Activated naive CD4-positive, alpha-beta T cell treated with anti-CD3 and anti-CD28 coated beads, Interleukin-2, amount 50 U/mL, for 72 hours (primary cell): ENCODE data around the gene ZC3H7A. TPM values are rescaled to one million over a fixed set of nuclear protein-coding genes. Genes with fewer than 3 reads are reported as not detected.
"Not testable (repeated sequence)": the region's sequence is repeated elsewhere in the genome, so short reads cannot be mapped to it uniquely, and the experiment has no call there.

Source experiments
- ATAC-seq, 2 donors: fragments of 150-1000 bp; cut with Tn5 transposase; 2 replicates each; pipeline ENCODE4 v1.10.0; 2021; ENCODE audit warnings: mild to moderate bottlenecking in 2 of 2, moderate library complexity in 2 of 2
- DNase-seq, 2 donors: peaks; one replicate each; pipeline ENCODE4 v3.0.0; 2021 to 2022; ENCODE audit warnings: low spot score in 2 of 2
- H3K27ac Mint-ChIP-seq, 2 donors: one replicate each; pipeline ENCODE4 v1.8.0; 2022; ENCODE audit warnings: mild to moderate bottlenecking in 2 of 2, mixed read lengths in 2 of 2
- H3K36me3 Mint-ChIP-seq, 2 donors: one replicate each; pipeline ENCODE4 v1.8.0; 2022; ENCODE audit warnings: mixed read lengths in 2 of 2
- H3K9me3 Mint-ChIP-seq, 2 donors: one replicate each; pipeline ENCODE4 v1.8.0; 2022; ENCODE audit warnings: mixed read lengths in 2 of 2
- total RNA-seq, 2 donors: library from RNA; stranded (reverse); gene quantifications; one replicate each; pipeline ENCODE4 v1.2.3, GENCODE V29; 2022

ZC3H7A gene
- total RNA-seq, 2 donors from 2014 or later, result 108 to 150 TPM

DNA sequence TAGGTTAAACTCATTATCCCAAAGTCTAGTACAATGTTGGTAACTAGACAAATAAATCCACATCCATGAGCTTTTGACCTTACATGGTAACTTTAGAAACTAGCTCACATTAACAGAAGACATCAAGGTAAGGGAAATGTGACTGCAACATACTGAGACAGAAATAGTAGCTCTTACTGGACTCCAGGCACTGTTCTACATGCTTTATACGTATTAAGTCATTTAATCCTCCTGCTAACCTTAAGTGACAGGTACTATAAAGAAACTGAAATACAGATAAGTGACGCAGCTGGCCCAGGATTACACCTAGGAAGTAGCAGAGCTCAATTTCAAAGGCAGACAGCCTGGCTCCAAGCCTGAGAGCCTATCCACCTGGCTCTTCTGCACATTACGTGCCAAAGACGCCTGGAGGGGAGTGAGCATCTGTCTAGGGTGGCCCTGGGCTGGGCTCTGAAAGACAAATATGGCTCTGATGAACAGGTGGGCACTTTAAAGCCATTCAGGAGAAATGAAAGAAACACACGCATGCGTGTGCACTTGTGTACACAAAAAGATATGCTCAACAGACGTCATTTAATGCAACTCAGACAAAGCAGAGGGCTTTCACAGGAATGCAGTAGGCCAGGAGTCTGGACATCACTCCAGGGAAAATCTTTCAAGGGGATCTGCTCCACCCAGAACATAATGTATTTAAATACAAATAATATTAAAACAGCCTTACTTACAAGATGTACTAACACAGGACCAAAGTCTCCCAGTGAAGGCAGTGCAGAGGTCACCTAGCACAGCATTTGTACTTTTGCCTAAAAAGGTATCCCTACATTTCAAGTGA is 4.4 kb downstream of the ZC3H7A start:
- DNase-seq (no peak), ATAC-seq (peak; percentile 4 to 8)
- peak overlapping the region; percentile 58 to 94 for H3K27ac Mint-ChIP-seq
- H3K9me3 Mint-ChIP-seq, result no peaks in the 10 kb centered on the region
- peaks cover 15 to 49% of the 10 kb centered on the region in 2 donors for H3K36me3 Mint-ChIP-seq

DNA sequence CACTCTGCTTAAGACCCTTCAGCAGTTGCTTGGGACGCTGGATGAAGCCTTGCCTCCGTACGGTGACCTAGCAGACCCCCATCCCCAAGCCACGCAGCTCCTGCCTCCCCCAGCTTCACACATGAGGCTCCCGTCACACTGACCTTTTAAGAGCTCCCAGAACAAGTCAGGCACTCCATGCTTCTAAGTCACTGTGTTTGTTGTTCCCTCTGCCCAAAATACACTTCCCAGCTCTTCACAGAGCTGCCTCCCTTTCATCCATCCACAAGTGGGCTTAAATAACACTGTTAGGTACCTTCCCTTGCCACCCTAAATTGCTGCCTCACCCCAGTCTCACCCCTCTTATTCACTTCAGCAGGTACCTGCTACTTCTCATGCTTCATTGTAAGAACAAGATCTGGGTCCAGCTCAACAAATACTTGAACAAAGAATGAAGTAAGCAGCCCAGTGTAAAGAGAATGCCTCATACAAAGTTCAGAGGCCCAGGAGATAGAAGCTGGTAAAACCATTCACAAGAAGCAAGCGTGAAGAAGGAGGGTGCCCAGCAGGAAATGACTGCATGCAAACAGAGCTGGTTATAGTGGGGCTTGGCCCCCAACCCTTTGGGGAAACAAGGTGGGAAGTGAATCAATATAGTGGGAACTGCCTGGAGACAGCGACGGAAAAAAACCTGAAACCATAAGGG is 5.8 kb downstream of the ZC3H7A start:
- no peaks in the 10 kb centered on the region for H3K9me3 Mint-ChIP-seq
- peak overlapping the region; percentile 91 to 94 for H3K27ac Mint-ChIP-seq
- no peak for DNase-seq
- ATAC-seq, result peak in 1 of 2 donors; percentile 23
- peaks cover 13 to 52% of the 10 kb centered on the region in 2 donors for H3K36me3 Mint-ChIP-seq

DNA sequence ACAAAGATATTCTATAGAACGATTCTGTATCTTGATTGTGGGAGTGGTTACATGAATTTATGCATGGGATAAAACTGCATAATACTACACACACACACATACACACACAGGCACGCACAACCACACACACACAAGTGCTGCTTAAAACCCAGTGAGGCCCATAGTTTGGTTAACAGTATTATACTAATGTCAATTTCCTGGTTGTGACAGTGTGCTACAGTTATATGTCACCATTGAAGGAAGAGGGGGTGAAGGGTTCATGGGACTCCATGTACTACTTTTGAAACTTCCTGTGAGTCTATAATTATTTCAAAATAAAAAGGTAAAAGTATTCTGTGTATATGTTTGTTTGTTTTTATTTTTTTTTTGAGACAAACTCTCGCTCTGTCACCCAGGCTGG is 8.1 kb downstream of the ZC3H7A start:
- DNase-seq, result no peak
- no peak for ATAC-seq
- Mint-ChIP-seq H3K36me3 (peaks cover 0 to 39% of the 10 kb centered on the region in 2 donors), H3K27ac (peak overlapping the region; percentile 88 to 90), H3K9me3 (no peaks in the 10 kb centered on the region)

DNA sequence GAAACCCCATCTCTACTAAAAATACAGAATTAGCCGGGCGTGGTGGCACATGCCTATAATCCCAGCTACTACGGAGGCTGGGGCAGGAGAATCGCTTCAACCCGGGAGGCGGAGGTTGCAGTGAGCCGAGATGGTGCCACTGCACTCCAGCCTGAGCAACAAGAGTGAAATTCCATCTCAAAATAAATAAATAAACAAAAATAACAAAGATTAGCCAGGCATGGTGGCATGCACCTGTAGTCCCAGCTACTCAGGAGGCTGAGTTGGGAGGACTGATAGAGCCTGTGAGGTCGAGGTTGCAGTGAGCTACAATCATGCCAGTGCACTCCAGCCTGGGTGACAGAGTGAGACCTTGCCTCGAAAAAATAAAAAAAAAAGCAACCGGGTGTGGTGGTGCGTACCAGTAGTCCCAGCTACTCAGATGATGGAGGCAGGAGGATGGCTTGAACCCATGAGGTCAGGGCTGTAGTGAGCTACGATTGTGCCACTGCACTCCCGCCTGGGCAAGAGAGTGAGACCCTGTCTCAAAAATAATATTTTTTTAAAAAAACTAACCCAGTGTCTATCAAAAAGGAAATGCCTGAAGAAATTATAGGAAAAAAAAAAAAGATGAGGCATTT is 12.0 kb downstream of the ZC3H7A start:
- Mint-ChIP-seq H3K27ac (peak overlapping the region; percentile 36 to 99), H3K36me3 (peaks cover 0 to 40% of the 10 kb centered on the region in 2 donors)
- DNase-seq, H3K9me3 Mint-ChIP-seq, ATAC-seq: not testable (repeated sequence)

DNA sequence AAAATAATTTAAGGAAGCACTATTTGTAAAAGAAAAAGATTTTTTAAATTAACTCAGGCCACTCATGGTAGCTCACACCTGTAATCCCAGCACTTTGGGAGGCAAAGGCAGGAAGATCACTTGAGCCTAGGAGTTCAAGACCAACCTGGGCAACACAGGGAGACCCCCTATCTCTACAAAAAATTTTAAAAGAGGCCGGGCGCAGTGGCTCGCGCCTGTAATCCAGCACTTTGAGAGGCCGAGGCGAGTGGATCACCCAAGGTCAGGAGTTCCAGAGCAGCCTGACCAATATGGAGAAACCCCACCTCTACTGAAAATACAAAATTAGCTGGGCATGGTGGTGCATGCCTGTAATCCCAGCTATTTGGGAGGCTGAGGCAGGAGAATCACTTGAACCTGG is 12.7 kb downstream of the ZC3H7A start:
- DNase-seq, ATAC-seq, H3K9me3 Mint-ChIP-seq: not testable (repeated sequence)
- Mint-ChIP-seq H3K27ac (peak overlapping the region; percentile 86 to 99), H3K36me3 (peaks cover 0 to 36% of the 10 kb centered on the region in 2 donors)

DNA sequence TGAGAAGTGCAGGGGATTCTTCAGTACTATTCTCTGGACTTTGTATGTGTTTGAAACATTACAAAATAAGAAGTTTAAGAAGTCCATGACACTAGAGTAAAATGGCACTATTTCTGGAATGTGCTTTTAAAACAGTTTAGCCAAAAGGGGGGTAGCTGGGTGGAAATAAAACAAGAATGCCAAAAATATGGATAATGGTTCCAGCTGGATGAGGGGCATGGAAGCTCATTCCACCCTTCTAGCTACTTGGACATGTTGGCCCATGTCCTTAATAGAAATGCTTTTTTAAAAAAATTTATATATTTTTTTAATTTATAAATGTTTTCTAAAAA is 13.1 kb downstream of the ZC3H7A start:
- DNase-seq, result no peak
- peaks cover 0 to 36% of the 10 kb centered on the region in 2 donors for H3K36me3 Mint-ChIP-seq
- H3K9me3 Mint-ChIP-seq, result no peaks in the 10 kb centered on the region
- H3K27ac Mint-ChIP-seq, result peak overlapping the region; percentile 99
- no peak for ATAC-seq

DNA sequence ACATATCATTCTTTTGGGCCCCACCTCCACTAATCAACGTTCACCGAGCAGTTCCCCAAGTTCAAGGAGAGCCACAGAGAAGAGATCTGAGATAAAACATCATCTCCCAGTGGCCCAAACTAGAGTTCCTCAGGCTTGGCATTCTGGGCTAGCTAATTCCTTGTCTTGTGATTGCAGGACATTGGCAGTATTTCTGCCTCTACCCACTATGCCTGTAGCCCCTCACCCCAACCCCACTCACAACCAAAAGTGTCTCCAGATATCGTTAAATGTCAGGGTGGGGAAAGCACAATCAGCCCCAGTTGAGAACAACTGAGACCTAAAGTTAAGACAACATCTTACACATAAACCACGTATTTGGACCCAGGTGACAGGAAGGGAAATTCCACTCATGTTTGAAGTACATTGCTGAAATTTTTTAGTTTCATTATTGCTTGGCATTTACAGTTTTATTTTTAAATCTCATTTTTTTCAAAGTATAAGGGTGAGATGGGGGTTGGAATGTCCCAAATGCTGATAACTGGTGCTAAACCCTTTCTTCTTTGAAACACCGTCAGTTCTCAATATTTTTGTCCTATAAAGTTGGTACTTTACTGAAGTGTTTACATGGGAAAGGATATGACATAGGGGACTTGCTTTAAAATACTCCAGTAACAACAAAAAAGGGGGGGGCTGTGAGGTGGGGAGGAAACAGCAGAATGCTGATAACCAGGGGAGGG is 13.6 kb downstream of the ZC3H7A start:
- no peaks in the 10 kb centered on the region for H3K9me3 Mint-ChIP-seq
- peak; percentile 83 to 88 for ATAC-seq

DNA sequence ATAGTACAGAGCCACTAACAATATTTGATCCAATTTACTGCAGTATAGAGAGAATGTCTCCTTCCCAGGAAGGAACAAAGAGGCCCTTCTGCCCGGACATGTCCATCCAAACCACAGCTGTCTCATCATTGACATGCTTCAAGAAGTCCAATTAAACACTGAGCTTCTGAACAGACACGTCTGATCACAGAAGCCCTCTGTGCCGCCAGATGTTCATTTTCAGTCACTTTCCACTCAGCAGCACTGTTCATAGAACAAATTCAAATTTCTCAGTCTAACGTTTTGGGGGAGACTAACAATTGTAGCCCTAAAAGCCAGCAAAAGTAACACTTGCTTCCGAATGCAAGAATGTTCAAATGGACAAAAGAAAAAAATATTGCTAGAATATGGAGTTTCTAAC is 15.3 kb downstream of the ZC3H7A start:
- Mint-ChIP-seq H3K36me3 (peaks cover 0 to 30% of the 10 kb centered on the region in 2 donors), H3K27ac (peak overlapping the region; percentile 92 to 99), H3K9me3 (no peaks in the 10 kb centered on the region)
- DNase-seq (no peak), ATAC-seq (no peak)

More for the DNA sequence above, 13.6 kb downstream of the ZC3H7A start:
- Mint-ChIP-seq H3K27ac (peak overlapping the region; percentile 99), H3K36me3 (peaks cover 0 to 36% of the 10 kb centered on the region in 2 donors)
- DNase-seq, result peak in 1 of 2 donors; percentile 53

GRCh38 chr16:11780991-11781680 is 15.9 kb downstream of the ZC3H7A start:
- peak overlapping the region; percentile 92 to 99 for H3K27ac Mint-ChIP-seq
- peaks cover 0 to 25% of the 10 kb centered on the region in 2 donors for H3K36me3 Mint-ChIP-seq
- ATAC-seq, result no peak
- DNase-seq, result no peak
- no peaks in the 10 kb centered on the region for H3K9me3 Mint-ChIP-seq

- ATAC-seq, result no peak
- Mint-ChIP-seq H3K9me3 (no peaks in the 10 kb centered on the region), H3K27ac (no peak overlapping the region), H3K36me3 (peaks cover 0 to 28% of the 10 kb centered on the region in 2 donors)
- DNase-seq, result no peak
These were observed 18.0 kb downstream of the ZC3H7A start for GRCh38 chr16:11779074-11779473.

DNA sequence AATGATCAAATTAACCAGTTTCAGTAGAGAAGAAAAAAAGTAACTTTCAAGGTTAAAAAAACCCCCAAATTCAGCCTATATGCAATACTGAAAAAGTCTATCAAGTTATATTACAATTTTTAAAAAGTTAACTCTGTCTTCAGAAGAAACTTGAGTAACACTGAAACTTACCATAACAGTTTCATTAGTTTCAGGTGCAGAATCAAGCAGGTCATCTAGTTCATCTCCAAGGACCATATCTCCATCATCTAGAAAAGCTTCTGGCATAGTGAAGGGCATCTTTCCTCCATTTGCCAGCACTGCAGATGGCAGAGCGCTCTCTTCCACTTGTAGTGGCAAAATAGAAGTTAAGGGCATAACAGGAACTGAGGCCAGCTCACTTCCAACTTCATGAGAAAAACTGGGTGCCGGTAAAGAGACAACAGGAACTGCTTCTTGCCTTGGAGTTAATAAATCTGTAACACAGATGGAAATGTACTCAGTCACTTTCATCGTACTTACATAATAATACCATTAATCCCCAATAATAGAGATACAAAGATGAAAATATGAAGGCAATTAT is 22.9 kb downstream of the ZC3H7A start:
- peaks cover 9 to 24% of the 10 kb centered on the region in 2 donors for H3K36me3 Mint-ChIP-seq
- no peak for DNase-seq
- no peak for ATAC-seq
- H3K9me3 Mint-ChIP-seq, result no peaks in the 10 kb centered on the region
- peak overlapping the region in 1 of 2 donors; percentile 36 for H3K27ac Mint-ChIP-seq

GRCh38 chr16:11768849-11769248 is 28.2 kb downstream of the ZC3H7A start:
- H3K36me3 Mint-ChIP-seq, result peaks cover 17 to 33% of the 10 kb centered on the region in 2 donors
- H3K9me3 Mint-ChIP-seq, result no peaks in the 10 kb centered on the region
- DNase-seq (no peak), ATAC-seq (no peak)
- peak overlapping the region; percentile 74 to 79 for H3K27ac Mint-ChIP-seq

- Mint-ChIP-seq H3K9me3 (no peaks in the 10 kb centered on the region), H3K36me3 (peaks cover 9 to 46% of the 10 kb centered on the region in 2 donors), H3K27ac (peak overlapping the region in 1 of 2 donors; percentile 90)
- no peak for ATAC-seq
- DNase-seq, result no peak
These were observed 34.6 kb downstream of the ZC3H7A start for GRCh38 chr16:11762431-11762830.

GRCh38 chr16:11759997-11760396 is 37.1 kb downstream of the ZC3H7A start:
- Mint-ChIP-seq H3K27ac (peak overlapping the region in 1 of 2 donors; percentile 70), H3K36me3 (peaks cover 5 to 44% of the 10 kb centered on the region in 2 donors), H3K9me3 (no peaks in the 10 kb centered on the region)
- ATAC-seq (no peak), DNase-seq (no peak)

DNA sequence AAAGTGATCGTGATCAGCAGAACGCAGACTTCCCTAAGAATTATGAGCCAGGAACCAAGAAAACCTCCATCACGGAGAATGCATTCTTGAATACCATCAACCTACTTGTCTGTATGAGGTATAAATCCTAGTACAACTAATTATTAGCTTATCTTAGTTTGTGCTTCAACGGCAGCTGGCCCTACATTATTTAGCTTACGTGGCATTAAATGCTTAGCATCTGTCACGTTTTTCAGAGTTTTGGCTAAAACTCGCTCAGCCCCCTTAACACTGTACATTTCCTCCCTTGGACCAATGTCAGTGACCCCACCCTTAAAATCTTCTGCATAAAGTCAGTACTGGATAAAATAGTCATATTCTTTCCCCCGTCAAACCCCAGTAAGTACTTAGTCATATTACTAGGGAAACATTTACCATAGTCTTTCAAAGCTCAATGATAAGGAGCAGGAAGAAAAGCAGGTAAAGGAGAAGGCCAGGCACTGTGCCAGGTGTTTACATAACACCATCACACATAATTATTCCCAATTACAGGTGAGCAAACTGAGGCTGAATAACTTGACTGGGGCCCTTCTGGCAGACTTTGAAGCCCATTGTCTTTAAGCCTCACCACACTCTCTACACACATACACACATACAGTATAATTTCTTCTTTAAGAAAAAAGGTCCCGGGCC is 37.8 kb downstream of the ZC3H7A start:
- Mint-ChIP-seq H3K27ac (no peak overlapping the region), H3K9me3 (no peaks in the 10 kb centered on the region), H3K36me3 (peaks cover 5 to 44% of the 10 kb centered on the region in 2 donors)
- DNase-seq (no peak), ATAC-seq (no peak)
